ENCODE results near the gene ZNF219.
A peak's percentile ranks its signal among the peaks of the same experiment; 100 is the strongest.

Gene ZNF219

GRCh38 chr14:21084998-21085853 is 13.2 kb downstream of the ZNF219 start:
- peak; percentile 40 for DNase-seq

DNA sequence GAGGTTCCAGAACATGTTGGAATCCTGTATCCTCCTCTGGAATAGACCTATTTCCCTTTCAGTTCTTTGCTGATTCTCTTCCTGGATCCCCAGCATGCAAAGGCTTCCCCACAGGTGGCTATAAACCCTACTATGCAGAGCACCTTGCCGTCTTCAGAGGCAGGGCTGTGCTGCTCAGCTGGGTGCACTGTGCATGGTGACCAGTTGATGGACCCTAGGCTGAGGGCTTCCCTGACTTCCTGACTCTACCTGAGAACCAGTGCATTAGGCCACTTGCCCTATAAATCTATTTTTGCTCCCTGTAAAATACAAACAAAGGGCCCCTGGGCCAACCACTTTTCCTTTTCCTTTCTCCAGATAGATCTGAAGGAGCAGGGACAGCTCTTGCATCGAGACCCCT is 14.1 kb downstream of the ZNF219 start:
- no peak for DNase-seq

- DNase-seq: no peak
These were observed 14.7 kb downstream of the ZNF219 start for GRCh38 chr14:21083565-21084325.

DNA sequence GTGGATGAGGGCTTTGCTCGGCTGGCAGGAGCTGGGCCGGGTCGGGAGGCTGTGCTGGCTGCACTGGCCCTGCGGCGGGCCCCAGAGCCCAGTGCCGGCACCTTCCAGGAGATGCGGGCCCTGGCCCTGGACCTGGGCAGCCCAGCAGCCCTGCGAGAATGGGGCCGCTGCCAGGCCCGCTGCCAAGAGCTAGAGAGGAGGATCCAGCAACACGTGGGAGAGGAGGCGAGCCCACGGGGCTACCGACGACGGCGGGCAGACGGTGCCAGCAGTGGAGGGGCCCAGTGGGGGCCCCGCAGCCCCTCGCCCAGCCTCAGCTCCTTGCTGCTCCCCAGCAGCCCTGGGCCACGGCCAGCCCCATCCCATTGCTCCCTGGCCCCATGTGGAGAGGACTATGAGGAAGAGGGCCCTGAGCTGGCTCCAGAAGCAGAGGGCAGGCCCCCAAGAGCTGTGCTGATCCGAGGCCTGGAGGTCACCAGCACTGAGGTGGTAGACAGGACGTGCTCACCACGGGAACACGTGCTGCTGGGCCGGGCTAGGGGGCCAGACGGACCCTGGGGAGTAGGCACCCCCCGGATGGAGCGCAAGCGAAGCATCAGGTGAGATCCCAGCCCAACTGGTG is 16.8 kb downstream of the ZNF219 start:
- DNase-seq: no peak

DNA sequence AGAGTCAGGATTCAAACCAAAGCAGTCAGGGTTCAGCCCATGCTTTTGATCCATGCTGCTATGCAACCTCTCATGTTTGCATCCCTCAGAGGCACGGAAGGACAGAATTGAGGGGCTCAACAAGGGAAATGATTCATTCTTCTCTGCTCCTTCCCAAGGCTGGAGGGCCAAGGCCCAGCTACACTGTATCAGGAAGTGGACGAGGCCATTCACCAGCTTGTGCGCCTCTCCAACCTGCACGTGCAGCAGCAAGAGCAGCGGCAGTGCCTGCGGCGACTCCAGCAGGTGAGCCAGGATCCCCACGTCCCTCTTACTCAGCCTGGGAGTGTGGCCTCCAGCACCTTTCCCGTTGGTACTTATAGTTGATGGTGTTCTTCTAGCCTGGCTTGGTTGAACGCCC is 19.7 kb downstream of the ZNF219 start:
- DNase-seq: no peak

- no peak for DNase-seq
These were observed 20.2 kb downstream of the ZNF219 start for GRCh38 chr14:21078287-21078686.

GRCh38 chr14:21077672-21078071 is 20.8 kb downstream of the ZNF219 start:
- no peak for DNase-seq

DNA sequence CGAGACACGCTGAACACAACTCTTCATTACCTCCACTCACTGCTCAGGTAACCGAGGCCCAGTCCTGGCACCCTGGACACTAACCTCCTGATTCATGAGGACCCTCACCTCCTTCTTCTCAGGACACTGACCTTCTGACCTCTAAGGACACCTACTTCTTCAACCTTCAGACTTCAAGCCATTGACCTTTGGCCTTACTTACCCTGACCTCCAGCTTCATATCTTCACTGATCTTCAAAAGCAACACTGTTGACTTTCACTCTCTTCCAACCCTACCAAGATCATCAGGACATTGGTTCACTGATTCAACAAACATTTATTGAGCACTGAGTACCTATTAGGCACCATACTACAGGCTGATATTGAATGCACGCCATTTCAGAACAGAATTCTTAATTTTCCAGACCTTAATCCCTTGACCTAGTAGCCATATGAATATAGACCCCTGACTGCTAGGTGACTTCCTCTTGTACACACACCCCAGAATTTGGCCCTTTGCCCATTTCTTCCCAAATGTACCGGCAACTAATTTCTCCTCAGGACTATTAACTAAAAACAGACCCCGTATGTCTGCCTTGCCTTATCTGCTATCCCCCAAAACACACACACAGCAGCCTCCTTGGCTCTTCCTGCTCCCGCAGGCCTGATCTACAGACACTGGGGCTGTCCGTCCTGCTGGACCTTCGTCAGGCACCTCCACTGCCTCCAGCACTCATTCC is 22.6 kb downstream of the ZNF219 start:
- no peak for DNase-seq

GRCh38 chr14:21074398-21075272 is 23.8 kb downstream of the ZNF219 start:
- no peak for DNase-seq

DNA sequence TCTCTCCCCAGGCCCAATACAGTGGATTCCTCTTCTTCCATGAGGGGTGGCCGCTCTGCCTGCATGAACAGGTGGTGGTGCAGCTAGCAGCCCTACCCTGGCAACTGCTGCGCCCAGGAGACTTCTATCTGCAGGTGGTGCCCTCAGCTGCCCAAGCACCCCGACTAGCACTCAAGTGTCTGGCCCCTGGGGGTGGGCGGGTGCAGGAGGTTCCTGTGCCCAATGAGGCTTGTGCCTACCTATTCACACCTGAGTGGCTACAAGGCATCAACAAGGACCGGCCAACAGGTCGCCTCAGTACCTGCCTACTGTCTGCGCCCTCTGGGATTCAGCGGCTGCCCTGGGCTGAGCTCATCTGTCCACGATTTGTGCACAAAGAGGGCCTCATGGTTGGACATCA is 24.5 kb downstream of the ZNF219 start:
- no peak for DNase-seq

DNA sequence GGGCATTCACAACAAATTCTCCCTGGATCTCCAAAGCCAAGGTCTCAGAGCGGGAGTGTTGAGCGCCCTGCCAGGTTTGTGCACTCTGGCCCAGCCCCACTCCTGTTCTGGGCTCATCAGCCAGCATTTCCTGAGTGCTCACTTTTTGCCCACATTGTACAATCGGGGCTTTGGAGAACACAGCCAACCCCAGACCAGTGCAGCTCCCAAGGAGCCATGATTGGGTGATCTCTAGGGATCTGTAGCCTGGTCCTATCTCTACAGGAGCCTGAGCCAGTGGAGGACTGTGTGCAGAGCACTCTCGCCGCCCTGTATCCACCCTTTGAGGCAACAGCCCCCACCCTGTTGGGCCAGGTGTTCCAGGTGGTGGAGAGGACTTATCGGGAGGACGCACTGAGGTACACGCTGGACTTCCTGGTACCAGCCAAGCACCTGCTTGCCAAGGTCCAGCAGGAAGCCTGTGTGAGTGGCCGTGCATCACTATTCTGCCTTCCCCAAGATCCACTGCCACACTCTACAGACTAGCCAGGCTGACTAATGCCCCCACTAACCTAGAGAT is 25.6 kb downstream of the ZNF219 start:
- no peak for DNase-seq

GRCh38 chr14:21072031-21072473 is 26.4 kb downstream of the ZNF219 start:
- peak; percentile 50 for DNase-seq

DNA sequence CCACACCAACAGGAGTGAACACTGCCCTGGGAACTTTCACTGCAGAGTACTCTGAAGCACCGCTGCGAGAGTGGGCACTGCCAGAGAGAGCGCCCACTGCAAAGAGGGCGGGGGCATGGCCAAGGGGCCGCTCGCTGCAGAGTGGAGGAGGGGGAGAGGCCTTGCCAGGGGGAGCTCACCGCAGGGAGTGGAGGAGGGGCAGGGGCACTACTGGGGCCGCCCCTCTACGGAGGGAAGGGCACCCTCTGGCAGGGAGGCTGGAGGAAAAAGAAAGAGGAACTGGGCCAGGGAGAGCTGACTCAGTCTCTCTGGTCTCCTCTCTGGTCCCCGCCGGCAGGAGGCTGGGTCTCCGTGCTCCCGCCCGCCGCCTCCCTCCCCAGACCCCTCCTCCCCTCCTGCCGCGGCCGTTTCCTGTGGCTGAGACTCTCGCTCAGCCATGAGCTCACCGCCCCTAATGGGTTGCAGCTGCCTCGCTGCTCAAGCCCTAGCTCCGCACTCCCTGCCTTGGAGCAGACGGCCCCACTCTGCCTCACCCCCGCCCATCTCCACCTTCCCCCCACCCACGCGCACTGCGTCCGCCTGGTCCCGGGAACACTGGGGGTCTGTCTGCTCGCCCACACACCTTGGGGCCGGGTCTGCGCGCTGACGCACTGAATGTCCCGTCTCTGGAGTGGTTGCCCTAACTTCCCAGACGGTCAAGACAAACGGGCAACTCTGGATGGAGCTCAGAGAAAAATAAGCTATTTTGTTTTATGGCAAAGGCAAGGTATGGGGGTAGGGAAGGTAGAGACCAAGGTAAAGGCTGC is 27.0 kb downstream of the ZNF219 start:
- peak; percentile 72 for DNase-seq

- DNase-seq: no peak
These were observed 27.7 kb downstream of the ZNF219 start for GRCh38 chr14:21070610-21071224.

DNA sequence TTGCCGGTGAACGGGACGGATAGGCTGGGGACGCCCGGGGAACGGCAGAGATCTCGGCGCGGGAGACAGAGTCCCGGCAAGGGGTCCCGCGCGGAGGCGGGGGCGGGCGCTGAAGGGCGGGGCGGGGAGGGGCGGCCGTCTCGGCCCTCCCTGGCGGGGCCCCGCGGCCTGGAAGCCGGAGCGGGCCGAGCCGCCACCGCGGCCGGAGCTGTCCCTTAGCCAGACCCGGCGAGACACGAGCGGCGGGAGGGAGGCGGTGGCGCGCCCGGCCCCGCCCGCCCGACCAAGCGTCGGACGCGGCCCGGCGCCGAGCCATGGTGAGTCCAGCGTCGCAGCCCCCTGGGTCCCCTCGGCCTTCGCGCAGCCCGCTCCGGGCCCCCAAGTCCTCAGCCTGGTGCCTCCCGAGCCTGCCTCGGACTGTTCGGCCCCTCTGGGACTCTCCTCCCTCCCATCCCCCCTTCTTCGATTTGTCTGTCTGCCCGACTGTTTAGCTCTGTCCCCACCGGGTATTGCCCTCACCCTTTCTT is 28.3 kb downstream of the ZNF219 start, which contains the start of gene ARHGEF40:
TSS of gene ARHGEF40 (plus strand) at position 222 of the 527 bp plus-strand sequence. CDS start at position 315, 93 bp downstream.
- DNase-seq: peak; percentile 26

DNA sequence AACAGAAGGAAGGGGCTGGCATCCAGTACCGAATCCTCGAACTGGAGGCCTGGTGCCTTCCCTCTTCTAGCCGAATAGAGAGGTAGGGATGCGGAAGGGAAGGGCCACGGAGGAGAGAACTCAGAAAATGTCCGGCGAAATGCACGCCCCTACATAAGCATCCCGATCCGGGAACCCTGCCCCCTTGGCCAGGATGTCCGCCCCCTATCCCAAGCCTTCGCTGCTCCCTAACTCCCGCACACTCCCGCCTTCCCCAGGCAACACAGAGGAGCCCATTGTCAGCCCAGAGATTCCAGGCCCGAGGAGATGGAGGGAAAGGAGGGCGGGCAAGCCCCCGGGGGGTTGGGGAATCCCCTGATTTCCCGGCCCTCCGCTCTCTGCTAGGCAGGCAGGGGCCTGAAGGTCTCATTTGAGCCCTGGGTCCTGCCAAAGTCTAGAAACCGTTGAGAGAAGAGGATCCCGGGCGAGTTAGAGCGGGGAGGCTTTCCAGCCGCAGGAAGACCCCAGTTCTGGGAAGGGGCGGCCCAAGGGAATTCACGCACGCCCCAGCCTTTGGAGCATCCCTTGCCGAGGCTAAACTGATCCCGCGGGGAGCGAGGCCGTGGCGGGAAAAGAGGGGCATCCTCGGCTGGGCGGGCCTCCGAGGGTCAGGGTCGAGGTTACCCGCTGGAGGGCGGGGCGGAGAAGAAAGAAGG is 28.9 kb downstream of the ZNF219 start:
- DNase-seq: peak; percentile 21

DNA sequence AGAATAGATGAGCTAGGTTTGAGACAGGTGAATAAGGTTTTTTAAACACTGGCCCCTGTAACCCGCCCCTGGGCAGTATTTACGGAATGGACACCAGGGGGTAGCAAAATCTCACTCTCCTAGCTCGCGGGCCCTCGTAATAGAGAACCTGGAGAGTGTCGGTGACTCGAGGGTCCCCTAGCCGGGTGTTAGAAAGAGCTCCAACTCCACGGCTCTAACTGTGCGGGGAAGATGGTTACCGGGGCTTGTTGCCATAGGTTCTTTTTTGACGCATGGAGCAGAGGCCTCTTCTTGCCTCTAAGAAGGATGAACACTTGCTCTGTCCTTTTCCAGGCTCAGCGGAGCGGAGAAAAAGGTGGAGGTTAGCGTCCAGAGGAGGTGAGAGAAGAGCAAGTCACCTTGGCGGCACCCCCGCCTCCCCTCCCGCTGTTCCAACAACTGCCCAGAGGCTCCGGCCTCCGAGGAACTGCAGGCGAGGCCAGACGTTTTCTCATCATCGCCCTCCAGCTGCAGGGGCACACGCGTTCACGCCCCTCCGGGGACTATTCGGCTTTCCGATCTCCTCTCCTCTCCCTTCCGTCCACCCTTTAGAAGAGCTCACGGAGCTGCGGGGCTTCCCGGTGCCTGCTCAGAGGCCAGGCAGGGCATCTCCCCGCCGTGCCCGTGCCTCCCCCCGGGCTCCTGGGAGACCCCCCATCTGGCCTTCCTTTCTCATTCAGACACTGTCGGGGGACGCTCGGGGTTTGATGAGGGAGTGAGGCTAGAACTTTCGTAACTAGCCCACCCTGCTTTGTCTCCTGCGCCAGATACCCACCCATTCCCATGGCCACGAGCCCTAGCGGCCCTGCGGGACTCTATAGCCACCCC is 29.7 kb downstream of the ZNF219 start:
- DNase-seq: peak; percentile 87

DNA sequence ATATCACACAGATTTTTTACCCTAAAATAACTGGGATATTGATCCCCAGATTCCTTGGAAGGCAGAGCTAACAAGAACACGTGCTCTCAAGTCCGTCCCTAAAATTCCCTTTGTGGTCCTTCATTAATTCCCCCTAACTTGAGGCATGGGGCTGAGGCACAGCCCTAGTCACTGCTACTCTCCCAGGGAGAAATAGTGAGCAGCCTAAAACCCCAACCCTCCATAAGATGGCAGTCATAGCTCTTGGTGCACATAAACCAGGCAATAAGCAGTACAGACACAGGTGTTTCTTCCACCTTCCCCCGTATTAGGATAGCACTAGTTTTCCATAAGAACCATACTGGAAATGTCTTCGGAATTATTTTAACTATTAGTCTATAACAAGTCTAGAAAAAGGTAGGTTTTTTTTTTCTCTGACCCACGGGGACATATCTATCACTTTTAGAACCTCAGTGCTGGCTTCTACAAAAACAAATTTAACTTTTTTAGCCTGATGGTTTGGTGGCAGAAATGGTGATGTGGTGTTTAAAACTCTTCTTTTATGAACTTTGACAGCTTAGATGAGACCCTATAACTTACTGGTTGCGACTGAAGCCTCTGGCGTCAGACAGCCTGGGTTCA is 31.5 kb downstream of the ZNF219 start:
- peak; percentile 28 for DNase-seq

Measured in hematopoietic multipotent progenitor cell treated with erythropoietin and hydrocortisone succinate and interleukin-3 and kit ligand, for 6 days (in vitro differentiated cells).